HFF-Myc (cell line): ENCODE results near the gene PPP2R3A.
A peak's percentile ranks its signal among the peaks of the same experiment; 100 is the strongest.
"Not testable (repeated sequence)": the region's sequence is repeated elsewhere in the genome, so short reads cannot be mapped to it uniquely, and the experiment has no call there.

Source experiments
- DNase-seq: peaks from one replicate; pipeline ENCODE4 v3.0.0-alpha.2; 2011; ENCODE audit warnings: low read depth; ENCODE audit errors: extremely low read depth
- H3K4me3 ChIP-seq: replicated peaks from 2 replicates; pipeline ENCODE4 v1.5.1; 2011; ENCODE audit warnings: low read depth, mild to moderate bottlenecking, control low read depth, low read length
- TF ChIP-seq, protein P1 (sequence below): IDR thresholded peaks from 2 replicates; pipeline ENCODE4 v1.5.1; 2012; ENCODE audit warnings: mild to moderate bottlenecking, low read depth, low read length, control low read depth; ENCODE audit errors: missing control alignments

Gene PPP2R3A

GRCh38 chr3:135922903-135923250, 42.7 kb upstream of the PPP2R3A start:
- DNase-seq, result no peak
- H3K4me3 ChIP-seq, result no peak overlapping the region
- TF ChIP-seq, protein P1, sequence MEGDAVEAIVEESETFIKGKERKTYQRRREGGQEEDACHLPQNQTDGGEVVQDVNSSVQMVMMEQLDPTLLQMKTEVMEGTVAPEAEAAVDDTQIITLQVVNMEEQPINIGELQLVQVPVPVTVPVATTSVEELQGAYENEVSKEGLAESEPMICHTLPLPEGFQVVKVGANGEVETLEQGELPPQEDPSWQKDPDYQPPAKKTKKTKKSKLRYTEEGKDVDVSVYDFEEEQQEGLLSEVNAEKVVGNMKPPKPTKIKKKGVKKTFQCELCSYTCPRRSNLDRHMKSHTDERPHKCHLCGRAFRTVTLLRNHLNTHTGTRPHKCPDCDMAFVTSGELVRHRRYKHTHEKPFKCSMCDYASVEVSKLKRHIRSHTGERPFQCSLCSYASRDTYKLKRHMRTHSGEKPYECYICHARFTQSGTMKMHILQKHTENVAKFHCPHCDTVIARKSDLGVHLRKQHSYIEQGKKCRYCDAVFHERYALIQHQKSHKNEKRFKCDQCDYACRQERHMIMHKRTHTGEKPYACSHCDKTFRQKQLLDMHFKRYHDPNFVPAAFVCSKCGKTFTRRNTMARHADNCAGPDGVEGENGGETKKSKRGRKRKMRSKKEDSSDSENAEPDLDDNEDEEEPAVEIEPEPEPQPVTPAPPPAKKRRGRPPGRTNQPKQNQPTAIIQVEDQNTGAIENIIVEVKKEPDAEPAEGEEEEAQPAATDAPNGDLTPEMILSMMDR, result no peak

GRCh38 chr3:135924506-135924905, 41.0 kb upstream of the PPP2R3A start:
- TF ChIP-seq, protein P1, result no peak
- H3K4me3 ChIP-seq, result no peak overlapping the region
- DNase-seq, result no peak

GRCh38 chr3:135926664-135927063, 38.9 kb upstream of the PPP2R3A start:
- no peak for DNase-seq
- H3K4me3 ChIP-seq, result no peak overlapping the region
- TF ChIP-seq, protein P1, result no peak

DNA sequence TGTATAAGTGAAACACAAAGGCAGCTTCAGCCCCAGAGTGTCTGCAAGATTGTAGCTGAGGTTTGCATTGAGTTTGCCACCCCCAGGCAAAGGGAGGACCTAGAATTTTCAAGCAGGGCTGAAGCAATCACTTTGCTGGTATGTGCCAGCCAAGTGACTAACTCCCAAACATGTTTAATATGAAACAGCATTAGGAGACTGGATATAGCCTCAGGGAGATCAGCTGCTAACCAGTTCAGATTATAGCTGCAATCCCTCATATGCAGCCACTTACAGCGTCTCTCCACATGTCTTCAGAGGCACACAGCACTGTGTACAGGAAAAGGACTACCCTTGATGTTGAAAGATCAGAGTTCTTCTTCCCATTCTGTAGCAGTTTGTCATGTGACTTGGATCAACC, 38.4 kb upstream of the PPP2R3A start:
- peak; percentile 82 for DNase-seq
- TF ChIP-seq, protein P1, result no peak
- no peak overlapping the region for H3K4me3 ChIP-seq

- TF ChIP-seq, protein P1, result no peak
- H3K4me3 ChIP-seq, result no peak overlapping the region
- peak; percentile 50 for DNase-seq
Measured at GRCh38 chr3:135929670-135930069, 35.9 kb upstream of the PPP2R3A start.

GRCh38 chr3:135930255-135930654, 35.3 kb upstream of the PPP2R3A start:
- TF ChIP-seq, protein P1, result no peak
- DNase-seq, result no peak
- no peak overlapping the region for H3K4me3 ChIP-seq

- DNase-seq, H3K4me3 ChIP-seq: not testable (repeated sequence)
Measured at GRCh38 chr3:135935171-135935570, 30.4 kb upstream of the PPP2R3A start.

GRCh38 chr3:135937766-135938165, 27.8 kb upstream of the PPP2R3A start:
- not testable (repeated sequence) for DNase-seq, H3K4me3 ChIP-seq
